ENCODE results near the gene MYO15B. TPM values are rescaled to one million over a fixed set of nuclear protein-coding genes. Genes with fewer than 3 reads are reported as not detected.

MYO15B gene
- total RNA-seq, 1 donor from 2014 or later = 337 TPM

DNA sequence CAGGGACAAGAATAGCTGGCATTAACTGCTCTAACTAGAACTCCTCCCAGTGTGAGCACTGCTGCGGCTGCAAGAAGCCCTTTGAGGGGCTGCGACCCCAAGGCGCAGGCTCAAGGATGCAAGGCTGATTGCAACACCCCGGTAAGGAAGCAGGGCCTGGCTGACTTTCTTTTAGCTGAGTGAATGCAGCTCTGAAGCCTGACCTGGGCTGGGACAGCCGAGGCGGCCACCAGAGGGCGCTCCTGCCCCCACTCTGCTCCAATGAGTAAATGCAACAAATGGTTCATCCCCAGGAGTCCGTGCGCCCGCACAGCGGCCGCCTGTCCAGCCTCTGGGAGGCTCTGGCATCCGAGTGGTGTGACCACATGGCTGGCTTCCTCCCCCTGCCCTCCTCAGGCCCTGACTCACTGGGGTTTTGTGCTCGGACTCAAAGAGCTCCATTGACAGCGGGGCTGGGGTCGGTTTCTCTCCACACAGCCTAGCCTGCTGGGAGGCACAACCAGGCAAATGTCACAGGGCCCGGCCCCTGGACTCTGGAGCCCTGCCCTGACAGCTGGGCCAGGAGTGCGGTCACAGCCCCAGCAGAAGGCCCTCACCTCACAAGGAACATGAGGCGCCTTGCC, 45.4 kb downstream of the MYO15B start, which contains the start of gene SMIM5:
SMIM5 (plus strand) TSS at position 572 of the 623 bp plus-strand sequence. CDS start 6,768 bp downstream, outside the sequence.
- TF ChIP-seq, protein P1, sequence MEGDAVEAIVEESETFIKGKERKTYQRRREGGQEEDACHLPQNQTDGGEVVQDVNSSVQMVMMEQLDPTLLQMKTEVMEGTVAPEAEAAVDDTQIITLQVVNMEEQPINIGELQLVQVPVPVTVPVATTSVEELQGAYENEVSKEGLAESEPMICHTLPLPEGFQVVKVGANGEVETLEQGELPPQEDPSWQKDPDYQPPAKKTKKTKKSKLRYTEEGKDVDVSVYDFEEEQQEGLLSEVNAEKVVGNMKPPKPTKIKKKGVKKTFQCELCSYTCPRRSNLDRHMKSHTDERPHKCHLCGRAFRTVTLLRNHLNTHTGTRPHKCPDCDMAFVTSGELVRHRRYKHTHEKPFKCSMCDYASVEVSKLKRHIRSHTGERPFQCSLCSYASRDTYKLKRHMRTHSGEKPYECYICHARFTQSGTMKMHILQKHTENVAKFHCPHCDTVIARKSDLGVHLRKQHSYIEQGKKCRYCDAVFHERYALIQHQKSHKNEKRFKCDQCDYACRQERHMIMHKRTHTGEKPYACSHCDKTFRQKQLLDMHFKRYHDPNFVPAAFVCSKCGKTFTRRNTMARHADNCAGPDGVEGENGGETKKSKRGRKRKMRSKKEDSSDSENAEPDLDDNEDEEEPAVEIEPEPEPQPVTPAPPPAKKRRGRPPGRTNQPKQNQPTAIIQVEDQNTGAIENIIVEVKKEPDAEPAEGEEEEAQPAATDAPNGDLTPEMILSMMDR (IDR thresholded peaks at IDR 0.05; ENCODE audit: unreplicated experiment) = peak; percentile 98
- peak within 1 kb of the TSS; percentile 69 for H3K4me3 Mint-ChIP-seq (ENCODE audit: low read depth)

DNA sequence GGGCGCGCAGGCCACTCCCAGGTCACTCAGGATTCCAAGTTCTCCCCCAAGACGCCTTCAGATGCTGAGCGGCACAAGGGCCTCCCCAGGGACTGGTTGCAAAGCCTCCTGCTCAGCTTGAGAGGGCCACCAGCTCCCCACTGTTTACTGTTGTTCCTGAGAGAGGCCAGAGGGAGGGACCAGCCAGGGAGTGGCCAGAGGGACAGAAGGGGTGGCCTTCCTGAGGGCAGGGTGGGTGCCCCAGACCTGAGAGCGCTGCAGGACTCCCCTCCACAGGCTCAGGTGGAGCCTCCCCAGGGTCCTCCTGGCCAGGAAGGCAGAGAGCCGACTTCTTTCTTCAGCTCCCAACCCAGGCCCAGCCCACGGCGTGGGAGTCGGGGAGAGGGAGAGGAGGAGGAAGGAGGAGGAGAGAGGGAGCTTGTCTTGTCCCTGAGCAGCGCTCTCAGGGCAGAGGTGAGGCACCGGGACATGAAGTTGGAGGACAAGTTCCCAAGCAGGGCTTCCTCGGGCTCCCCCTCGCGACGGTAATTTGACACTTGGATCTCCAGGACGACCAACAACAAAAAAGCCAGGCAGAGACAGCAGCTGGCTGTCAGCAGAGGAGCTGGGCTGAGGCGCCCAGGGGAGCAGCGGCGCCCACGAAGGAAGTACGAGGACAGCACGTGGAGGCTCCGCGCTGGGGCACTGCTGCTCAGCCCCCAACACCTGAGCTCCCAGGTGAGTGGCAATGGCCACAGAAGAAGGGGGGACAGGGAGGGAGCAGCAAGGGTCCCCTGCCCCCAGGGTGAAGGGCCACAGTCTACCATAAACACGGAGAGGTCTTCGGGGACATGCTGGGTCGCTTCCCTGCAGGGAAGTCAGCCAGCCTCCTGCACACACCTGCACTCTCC, 46.1 kb downstream of the MYO15B start:
- TF ChIP-seq, protein P1 (IDR thresholded peaks at IDR 0.05; ENCODE audit: unreplicated experiment) = peak; percentile 69
- Mint-ChIP-seq H3K9me3 (ENCODE audit: low read depth) (no peaks in the 10 kb centered on the region), H3K27me3 (no peaks in the 10 kb centered on the region), H3K36me3 (ENCODE audit: insufficient read depth) (no peaks in the 10 kb centered on the region), H3K4me3 (ENCODE audit: low read depth) (peak overlapping the region; percentile 69), H3K4me1 (ENCODE audit: low read depth) (peaks cover 14% of the 10 kb centered on the region), H3K27ac (peak overlapping the region; percentile 82)
- peak; percentile 77 for DNase-seq (ENCODE audit: low spot score, unreplicated experiment)

More for the DNA sequence above, 45.4 kb downstream of the MYO15B start, which contains the start of gene SMIM5:
- DNase-seq (ENCODE audit: low spot score, unreplicated experiment) = peak; percentile 81
- Mint-ChIP-seq H3K4me1 (ENCODE audit: low read depth) (peaks cover 14% of the 10 kb centered on the region), H3K27ac (peak within 1 kb of the TSS; percentile 82), H3K36me3 (ENCODE audit: insufficient read depth) (no peaks in the 10 kb centered on the region), H3K27me3 (no peaks in the 10 kb centered on the region), H3K9me3 (ENCODE audit: low read depth) (no peaks in the 10 kb centered on the region)

DNA sequence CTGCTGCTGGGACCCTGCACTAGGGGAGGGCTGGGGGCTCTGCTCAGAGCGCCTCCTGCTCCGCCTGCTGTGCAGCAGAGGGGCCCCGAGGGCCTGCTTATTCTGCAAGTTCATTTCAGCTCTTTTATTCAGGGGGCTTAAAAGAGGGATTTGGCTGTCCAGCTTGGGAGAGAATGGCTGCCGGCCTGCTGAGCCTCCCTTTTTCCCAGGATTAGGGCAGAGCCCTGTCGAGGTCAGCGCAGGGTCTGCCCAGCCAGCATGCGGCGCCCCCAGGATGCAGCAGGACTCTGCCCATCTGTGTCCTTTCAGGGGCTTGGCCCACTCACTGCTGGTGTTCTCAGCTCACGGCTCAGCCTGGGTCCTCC, 46.8 kb downstream of the MYO15B start:
- no peaks in the 10 kb centered on the region for H3K27me3 Mint-ChIP-seq
- H3K27ac Mint-ChIP-seq = no peak overlapping the region
- TF ChIP-seq, protein P1 (IDR thresholded peaks at IDR 0.05; ENCODE audit: unreplicated experiment) = no peak
- H3K36me3 Mint-ChIP-seq (ENCODE audit: insufficient read depth) = no peaks in the 10 kb centered on the region
- H3K9me3 Mint-ChIP-seq (ENCODE audit: low read depth) = no peaks in the 10 kb centered on the region
- peaks cover 14% of the 10 kb centered on the region for H3K4me1 Mint-ChIP-seq (ENCODE audit: low read depth)
- no peak for DNase-seq (ENCODE audit: low spot score, unreplicated experiment)
- no peak overlapping the region for H3K4me3 Mint-ChIP-seq (ENCODE audit: low read depth)

DNA sequence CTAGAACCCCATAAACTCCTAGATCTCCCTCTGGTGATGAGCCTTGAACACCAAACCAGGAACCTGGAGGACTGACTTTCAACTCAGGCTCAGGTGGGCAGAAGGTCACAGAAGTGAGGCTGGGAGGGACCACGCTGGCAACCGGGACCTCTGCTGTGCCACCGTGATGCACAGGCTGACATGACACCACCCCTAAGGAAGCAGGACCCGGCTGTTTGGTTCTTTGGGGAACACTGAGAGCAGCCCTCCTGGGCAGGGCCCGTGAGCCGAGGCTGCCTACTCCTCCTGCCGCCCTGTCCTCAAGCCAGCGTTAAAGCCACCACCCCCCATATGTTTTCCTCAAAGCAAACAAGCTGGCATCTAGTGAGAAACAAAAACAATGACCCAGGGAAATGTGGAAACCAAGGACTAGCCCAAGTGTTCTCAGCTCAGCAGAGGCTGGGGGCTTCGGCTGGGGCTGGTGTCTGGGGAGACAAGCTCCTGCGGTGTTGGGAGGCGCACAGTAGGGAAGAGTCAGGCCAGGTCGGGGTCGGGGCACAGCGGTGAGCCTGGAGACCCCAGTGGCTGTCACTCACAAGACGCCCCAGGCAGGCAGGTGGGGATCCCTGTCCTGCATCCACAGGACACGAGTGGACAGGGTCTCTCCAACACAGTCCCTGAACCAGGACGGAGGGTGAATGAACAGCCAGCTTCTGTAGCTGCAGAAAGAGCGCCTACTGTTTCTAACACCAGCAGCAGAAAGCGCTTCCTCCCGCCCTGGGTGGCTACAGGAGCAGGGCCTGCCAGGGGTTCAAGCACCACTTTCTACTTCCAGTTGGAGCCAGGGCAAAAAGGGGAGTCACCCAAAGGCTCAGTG, 47.4 kb downstream of the MYO15B start:
- DNase-seq (ENCODE audit: low spot score, unreplicated experiment) = no peak
- TF ChIP-seq, protein P1 (IDR thresholded peaks at IDR 0.05; ENCODE audit: unreplicated experiment) = no peak
- H3K9me3 Mint-ChIP-seq (ENCODE audit: low read depth) = no peaks in the 10 kb centered on the region
- no peaks in the 10 kb centered on the region for H3K27me3 Mint-ChIP-seq
- H3K36me3 Mint-ChIP-seq (ENCODE audit: insufficient read depth) = no peaks in the 10 kb centered on the region
- no peak overlapping the region for H3K4me3 Mint-ChIP-seq (ENCODE audit: low read depth)
- H3K4me1 Mint-ChIP-seq (ENCODE audit: low read depth) = peaks cover 15% of the 10 kb centered on the region
- H3K27ac Mint-ChIP-seq = no peak overlapping the region
